NOMO-1 treated with DMSO at 0.1 percent for 48 hours (cell line): ENCODE data around the gene TMEM260.

Experiments
- DNase-seq: peaks from one replicate; lab custom pipeline; 2025; ENCODE audit not compliant: unreplicated experiment; lab: John Stamatoyannopoulos, UW

TMEM260 gene

DNA sequence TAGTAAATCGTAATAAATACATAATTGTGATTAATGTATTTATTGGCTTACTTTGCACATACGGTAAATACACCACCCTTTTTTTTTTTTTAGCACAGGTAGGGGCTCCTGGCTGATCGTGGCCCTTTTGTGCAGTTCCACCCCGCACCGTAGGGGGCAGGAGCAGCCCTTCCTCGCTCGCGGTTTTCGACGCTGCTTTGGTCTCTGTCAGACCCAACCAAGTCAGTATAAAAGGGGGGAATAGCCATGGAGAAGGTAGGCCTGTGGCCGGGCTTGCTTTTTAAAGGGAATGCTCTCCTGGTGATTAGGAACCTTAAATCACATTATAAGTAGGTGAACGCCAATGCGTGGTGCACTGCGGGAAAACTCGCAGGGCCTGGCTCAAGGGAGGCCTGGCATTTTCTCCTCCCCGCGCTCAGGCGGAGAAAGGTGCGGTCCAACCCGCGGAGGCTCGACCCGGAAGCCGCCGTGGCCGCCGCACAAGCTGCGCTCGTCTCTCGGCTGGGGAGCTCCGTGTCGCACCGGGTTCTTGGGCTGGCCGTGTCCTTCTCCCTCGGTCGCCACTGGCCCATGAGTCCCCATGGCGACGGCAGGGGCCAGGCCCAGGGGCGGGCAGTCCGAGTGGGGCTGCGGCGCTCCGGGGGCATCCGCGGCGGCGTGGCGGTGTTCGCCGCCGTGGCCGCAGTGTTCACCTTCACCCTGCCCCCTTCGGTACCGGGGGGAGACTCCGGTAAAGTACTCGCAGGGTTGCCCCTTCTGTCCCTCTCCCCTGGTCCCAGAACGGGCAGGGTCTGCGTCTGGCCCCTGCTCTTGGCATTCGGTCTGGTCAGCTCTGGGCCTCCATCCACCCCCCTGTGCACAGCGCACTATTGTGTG lies at the start of gene TMEM260:
Gene TMEM260 (plus strand): TSS at position 454 of the 876 bp plus-strand sequence. CDS start 117 bp downstream, at position 571.
- DNase-seq: peak; percentile 83

GRCh38 chr14:56532546-56532945 lies 47.1 kb upstream of the TMEM260 start:
- DNase-seq: no peak

- DNase-seq: no peak
Measured at GRCh38 chr14:56534656-56535055, 44.9 kb upstream of the TMEM260 start.

GRCh38 chr14:56539862-56540261 lies 39.7 kb upstream of the TMEM260 start:
- no peak for DNase-seq

DNA sequence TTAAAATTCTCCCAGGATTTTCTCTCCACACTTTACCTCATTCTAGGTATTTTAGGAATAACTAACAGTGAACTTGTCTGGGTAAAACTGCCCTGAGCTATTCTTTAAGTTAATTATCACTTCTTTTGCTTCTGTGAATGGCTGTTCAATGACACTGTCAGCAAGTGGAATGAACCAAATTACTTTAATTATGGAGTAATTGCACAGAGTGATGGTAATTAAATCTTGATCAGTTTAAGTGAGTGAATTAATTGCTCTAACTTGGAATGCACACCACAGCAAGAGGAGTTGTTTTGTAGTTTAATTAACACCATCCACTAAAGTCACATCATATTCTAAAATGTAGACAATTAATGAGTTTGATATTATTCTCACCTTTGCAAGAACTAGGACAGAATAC lies 36.2 kb upstream of the TMEM260 start:
- DNase-seq: no peak

DNA sequence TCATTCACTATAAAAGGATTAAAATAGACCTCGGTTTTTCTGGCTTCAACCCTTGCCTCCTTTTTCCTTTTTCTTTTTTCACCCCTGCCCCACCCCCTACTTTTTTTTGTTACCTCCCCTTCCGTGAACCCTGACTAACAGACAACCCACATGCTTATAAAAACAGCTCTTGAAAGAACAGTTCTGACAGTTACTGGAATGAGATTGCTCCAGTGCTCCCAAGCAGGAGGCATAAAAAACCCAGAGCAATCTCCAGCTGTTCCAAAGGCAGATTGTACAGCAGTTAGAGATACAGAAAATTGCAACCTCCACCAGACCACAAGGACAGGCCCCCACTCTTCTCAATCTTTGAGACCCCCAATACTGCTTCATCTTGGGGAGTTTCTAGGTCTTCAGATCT lies 29.9 kb upstream of the TMEM260 start:
- DNase-seq: no peak

DNA sequence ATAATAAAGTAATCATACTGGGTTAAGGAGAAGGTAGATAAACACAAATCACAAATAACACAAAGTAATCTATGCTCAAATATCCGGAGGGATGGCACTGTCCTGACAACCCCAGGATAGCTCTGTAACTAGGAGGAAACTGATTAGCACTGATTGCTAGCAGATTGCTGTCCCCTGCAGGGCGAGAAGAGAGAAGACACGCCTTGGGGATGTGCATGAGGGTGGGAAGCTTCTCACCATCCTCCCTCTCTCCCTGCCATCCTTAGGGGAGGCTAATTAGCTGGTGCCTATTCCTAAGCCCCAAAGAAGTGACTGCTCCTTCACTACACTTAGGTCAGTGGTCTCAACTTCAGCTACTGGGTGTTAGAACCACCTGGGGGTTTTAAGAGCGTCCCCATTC lies 27.0 kb upstream of the TMEM260 start:
- no peak for DNase-seq

GRCh38 chr14:56554301-56554700 lies 25.3 kb upstream of the TMEM260 start:
- DNase-seq: no peak

GRCh38 chr14:56555921-56556570 lies 23.6 kb upstream of the TMEM260 start:
- no peak for DNase-seq

DNA sequence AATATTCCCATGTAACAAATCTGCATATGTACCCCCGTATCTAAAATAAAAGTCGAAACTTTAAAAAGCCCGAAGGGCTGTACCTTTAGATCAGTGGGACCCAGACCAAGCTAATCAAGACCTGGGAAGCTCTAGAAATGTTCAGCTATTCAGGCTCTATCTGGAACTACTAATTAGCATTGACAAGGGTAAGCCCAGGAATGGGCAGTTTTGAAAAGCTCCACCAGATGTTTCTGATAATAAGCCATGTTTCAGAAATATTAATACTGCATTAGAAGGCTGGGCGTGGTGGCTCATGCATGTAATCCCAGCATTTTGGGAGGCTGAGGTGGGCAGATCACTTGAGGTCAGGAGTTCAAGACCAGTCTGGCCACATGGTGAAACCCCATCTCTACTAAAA lies 20.4 kb upstream of the TMEM260 start:
- DNase-seq: no peak

- DNase-seq: no peak
Measured at GRCh38 chr14:56561606-56562005, 18.0 kb upstream of the TMEM260 start.

- no peak for DNase-seq
Measured at GRCh38 chr14:56562883-56563282, 16.7 kb upstream of the TMEM260 start.

GRCh38 chr14:56569174-56569573 lies 10.4 kb upstream of the TMEM260 start:
- no peak for DNase-seq

GRCh38 chr14:56570295-56570694 lies 9.3 kb upstream of the TMEM260 start:
- DNase-seq: no peak

DNA sequence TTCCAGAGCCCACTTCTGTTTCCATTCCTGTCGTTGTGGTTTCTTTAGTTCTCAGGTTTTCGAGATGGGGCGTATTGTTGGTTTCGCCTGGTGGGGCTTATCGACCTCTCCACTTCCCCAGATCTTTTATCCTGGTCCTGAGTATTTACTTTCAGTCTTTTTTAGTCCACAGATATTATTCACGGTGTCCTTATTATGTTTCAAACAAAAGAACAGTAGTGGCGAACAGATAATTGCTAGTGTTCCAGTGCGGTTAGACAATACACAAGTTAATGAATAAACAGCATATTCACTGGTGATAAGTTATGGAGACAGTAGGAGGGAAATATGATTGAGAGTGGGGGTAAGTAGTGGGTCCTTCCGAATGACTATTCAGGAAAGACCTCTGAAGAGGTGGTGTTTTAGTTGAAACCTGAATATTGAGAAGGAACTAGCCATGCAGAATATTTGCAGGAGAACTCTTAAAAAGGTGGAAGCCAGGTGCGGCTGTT lies 668 bp downstream of the TMEM260 start:
- DNase-seq: peak; percentile 10

DNA sequence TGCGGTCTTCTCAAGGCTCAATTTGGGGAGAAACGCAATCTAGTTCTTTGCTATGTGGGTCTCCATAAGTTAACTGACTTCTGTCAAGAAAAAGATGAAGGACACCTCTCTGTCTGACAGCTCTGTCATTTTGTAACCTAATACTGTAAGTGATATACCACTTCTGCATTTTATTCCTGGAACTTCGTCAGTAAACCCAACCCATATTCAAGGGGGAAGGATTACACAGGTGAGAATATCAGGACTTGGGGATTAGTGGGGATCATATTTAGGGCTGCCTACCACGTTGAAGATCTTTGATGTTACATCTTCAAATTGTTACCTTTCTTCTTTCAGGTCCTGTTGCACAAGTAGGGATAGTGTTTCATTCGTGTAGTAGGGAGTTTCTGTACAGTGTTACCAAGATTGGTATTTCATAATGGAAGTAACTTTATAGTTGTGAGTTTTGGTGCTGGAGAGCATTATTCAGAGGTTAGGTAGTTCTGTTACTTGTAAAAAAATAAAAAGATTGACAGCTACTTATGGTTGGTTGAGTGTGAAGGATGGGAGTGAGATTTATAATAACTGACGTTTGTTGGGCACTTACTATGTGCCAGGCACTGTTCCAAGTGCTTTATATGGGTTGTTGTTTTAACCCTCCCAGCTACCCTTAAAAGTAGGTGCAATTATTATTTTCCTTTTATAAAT lies 1.6 kb downstream of the TMEM260 start:
- peak; percentile 36 for DNase-seq

DNA sequence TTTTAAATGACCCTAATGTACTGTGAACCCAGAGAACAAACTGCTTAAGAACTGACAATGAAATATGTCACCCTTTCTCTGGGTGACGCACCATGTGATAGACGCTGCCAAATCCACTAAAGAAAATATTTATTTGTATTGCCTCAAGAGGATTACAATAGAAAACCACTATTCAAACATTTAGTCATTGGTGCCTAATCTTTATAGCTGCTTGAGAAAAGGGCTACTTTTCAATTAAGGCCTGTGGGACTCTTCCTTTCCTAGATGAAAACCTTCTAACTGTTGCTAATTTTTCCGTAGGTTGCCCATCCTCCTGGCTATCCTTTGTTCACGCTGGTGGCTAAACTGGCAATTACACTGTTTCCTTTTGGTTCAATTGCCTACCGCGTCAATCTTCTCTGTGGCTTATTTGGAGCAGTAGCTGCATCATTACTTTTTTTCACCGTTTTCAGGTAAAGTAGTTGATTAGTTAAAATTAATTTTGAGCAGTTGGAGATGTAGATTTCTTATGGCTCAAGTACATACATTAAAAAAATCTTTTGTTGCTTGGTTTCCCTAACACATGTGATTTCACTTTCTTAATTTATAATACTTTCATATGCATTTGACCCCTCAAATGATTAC lies 6.0 kb downstream of the TMEM260 start:
- DNase-seq: no peak

DNA sequence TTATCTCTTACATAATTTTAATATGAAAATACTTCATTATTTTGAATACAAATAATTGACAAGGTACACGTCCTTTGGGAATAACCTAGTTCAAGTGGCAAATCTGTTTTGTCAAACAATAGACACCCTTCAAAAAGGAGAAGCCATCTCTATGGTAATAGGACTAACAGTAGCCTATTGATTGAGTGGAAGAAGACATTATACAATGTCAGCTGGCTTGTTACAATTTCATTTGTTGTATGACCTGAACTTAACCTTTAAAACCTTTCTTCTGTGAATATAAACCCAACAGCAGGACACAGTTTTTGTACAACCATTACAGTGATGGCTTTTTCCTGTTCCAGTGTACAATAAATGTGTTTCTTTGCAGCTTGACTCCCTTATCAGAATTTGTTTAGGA lies 8.1 kb downstream of the TMEM260 start:
- DNase-seq: no peak

DNA sequence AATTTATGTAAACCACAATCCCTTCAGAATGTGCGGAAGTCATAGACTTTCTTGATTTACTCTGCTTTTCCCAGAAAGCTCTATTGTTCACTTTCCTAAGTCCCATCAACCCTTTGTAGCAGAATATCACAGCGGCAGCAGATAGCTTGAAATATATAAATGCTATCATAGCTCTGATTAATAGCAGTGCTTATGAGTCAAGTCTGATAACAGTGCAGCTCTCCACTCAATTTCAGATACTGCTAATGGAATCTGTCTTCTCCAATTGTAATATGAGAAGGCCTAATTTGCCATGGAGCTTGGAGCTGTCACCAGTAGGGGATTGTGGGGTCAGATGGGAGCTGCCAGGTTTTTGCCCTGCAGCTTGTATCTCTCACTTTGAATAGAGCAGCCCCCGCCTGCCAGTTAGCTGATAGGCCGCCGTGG lies 10.9 kb downstream of the TMEM260 start:
- no peak for DNase-seq

- no peak for DNase-seq
Measured at GRCh38 chr14:56592746-56593544, 13.3 kb downstream of the TMEM260 start.
